ENCODE measurements around the gene DUOXA1. TPM values are rescaled to one million over a fixed set of nuclear protein-coding genes. Genes with fewer than 3 reads are reported as not detected.

Gene DUOXA1
- total and polyA plus RNA-seq, 9 of the 15 experiments (the other 6 are each of a cell fraction or from before 2014, with no cell fraction given), result 0.17 to 0.74 (median 0.24) TPM; not detected in 6

GRCh38 chr15:45168751-45169551, 39.3 kb upstream of the DUOXA1 start (continued):
- no peak for TF ChIP-seq ZNF511 (CRISPR knock-in tag; IDR thresholded peaks at IDR 0.05)
- TF ChIP-seq RBM15 (IDR thresholded peaks at IDR 0.05; ENCODE audit: insufficient read depth, low read length), result no peak
- no peak for TF ChIP-seq NR2F6 (CRISPR knock-in tag; IDR thresholded peaks at IDR 0.05)
- TF ChIP-seq TEAD1 (CRISPR knock-in tag; IDR thresholded peaks at IDR 0.05), result no peak
- TF ChIP-seq DMBX1 (CRISPR knock-in tag; IDR thresholded peaks at IDR 0.05; ENCODE audit: borderline replicate concordance), result no peak
- peak; percentile 77 for TF ChIP-seq DPF2 (IDR thresholded peaks at IDR 0.05)
- peak; percentile 50 for TF ChIP-seq NEUROD1 (IDR thresholded peaks at IDR 0.05; ENCODE audit: borderline replicate concordance, low read depth, low read length, partially characterized antibody)
- no peak for TF ChIP-seq NR4A1 (CRISPR knock-in tag; IDR thresholded peaks at IDR 0.05)
- peak; percentile 59; the same call in 1 of the 2 replicates for TF ChIP-seq NR4A1 (tag; IDR thresholded peaks at IDR 0.05)
- no peak for TF ChIP-seq CXXC5 (CRISPR knock-in tag; IDR thresholded peaks at IDR 0.05)
- peak; percentile 26 for TF ChIP-seq MEIS2 (IDR thresholded peaks at IDR 0.05; ENCODE audit: partially characterized antibody)
- TF ChIP-seq ZNF592 (IDR thresholded peaks at IDR 0.05), result peak; percentile 84
- TF ChIP-seq ZNF395 (CRISPR knock-in tag; IDR thresholded peaks at IDR 0.05), result 0 out of 2 replicates have a peak, but pooled peaks have one; percentile 27
